ES-I3 (cell line): ENCODE results near the gene INTS14.

Source experiments
- H3K36me3 ChIP-seq: 2 replicates; pipeline ENCODE4 v1.6.1; 2013; ENCODE audit warnings: mild to moderate bottlenecking, low read length, control low read depth, moderate library complexity; ENCODE audit not compliant: insufficient read depth
- H3K4me1 ChIP-seq: 2 replicates; pipeline ENCODE4 v1.6.1; 2013; ENCODE audit warnings: mild to moderate bottlenecking, control low read depth, low read length; ENCODE audit not compliant: insufficient read depth
- H3K9ac ChIP-seq: 2 replicates; pipeline ENCODE4 v1.6.1; 2013; ENCODE audit warnings: low read depth, mild to moderate bottlenecking, low read length, moderate library complexity
- H3K9me3 ChIP-seq: 2 replicates; pipeline ENCODE4 v1.6.1; 2013; ENCODE audit warnings: mild to moderate bottlenecking, low read length, moderate library complexity; ENCODE audit not compliant: control insufficient read depth, insufficient read depth

INTS14 gene

DNA sequence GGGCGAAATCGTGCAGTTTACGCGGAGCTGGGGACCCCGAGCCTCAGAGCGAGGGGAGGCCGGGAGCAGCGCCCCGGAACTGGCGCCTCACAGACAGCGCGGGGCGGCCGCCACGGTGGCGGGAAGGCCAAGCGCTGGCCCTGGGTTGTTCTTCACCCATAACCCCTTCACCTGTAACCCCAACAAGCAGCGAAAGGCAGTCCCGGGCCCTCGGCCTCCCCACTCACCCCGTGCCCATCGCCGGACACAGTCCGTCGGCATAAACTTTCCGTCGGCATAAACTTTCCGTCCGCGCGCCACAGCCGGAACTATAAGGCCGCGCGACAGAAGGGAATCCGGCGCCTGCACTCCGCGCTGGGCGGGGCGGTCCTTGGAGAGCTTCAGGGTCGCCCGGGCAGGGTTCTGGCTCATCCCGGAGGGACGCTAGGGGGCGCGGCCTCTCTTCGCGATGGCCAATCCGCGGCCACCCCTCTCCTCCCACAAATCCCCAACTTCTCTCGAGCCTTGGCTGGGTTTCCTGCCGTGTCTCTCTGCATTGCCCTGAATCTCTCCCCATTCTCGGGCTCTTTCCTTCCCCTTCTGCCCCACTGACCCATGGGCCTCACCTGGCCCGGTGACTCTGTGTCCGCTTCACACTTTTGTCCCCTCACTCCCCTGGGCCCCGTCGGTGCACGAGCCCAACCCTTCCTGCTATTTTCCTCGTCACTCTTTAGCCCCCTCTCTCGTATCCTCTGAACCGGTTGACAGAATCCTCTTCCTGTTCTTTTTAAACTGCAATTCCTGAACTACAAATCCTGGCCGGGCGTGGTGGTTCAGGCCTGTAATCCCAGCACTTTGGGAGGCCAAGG, at the start of gene INTS14:
Gene INTS14, minus strand, starts transcription at position 261 of the 848 bp plus-strand sequence. CDS start 3,751 bp downstream, outside the sequence.
- Histone ChIP-seq H3K36me3 (no peaks in the 10 kb centered on the region), H3K9me3 (no peaks in the 10 kb centered on the region), H3K9ac (peak within 1 kb of the TSS; percentile 95), H3K4me1 (peaks cover 15% of the 10 kb centered on the region)

DNA sequence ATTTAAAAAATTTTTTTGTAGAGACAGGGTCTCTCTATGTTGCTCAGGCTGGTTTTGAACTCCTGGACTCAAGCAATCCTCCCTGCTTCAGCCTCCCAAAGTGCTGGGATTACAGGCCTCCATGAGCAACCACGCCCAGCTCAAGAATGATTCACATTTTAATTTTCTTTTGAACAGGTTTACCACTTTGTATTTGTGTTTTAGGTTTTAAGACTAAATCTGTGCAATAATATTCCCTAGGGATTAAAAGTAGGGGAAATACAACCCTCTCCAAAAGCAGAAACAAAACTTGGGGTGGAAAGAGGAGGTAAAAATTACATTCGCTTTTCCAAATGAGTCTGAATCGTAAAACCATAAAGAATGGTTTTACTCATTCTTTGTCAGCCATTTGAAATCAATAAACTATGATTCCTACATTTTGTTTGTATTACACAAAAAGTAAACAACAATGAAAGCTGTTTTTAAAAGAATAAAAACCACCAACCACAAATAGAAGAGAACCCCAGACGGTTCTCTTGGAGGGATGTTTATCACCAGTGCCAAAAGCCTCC, 48.6 kb upstream of the INTS14 start:
- H3K36me3 ChIP-seq, result no peaks in the 10 kb centered on the region
- H3K9ac ChIP-seq, result no peak overlapping the region
- no peaks in the 10 kb centered on the region for H3K4me1 ChIP-seq
- no peaks in the 10 kb centered on the region for H3K9me3 ChIP-seq

DNA sequence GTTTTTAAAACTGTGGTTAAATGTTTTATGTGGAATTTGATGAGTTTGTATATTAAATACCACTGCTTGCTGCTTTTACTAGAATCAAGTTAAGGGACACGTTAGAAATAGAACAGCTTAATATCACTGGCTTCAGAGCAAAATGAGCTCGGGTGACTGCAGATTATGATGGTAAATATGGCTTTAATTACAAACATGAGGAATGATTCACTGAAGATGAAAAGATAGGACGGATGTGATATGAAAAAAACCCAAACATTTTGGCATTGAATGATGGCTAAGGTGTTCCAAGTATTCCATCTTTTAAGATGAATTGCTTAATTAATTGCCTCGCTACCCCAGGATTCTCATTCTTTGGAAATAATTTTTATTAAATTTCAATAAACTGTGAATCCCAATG, 44.5 kb upstream of the INTS14 start:
- Histone ChIP-seq H3K4me1 (no peaks in the 10 kb centered on the region), H3K9ac (no peak overlapping the region), H3K36me3 (no peaks in the 10 kb centered on the region), H3K9me3 (no peaks in the 10 kb centered on the region)

DNA sequence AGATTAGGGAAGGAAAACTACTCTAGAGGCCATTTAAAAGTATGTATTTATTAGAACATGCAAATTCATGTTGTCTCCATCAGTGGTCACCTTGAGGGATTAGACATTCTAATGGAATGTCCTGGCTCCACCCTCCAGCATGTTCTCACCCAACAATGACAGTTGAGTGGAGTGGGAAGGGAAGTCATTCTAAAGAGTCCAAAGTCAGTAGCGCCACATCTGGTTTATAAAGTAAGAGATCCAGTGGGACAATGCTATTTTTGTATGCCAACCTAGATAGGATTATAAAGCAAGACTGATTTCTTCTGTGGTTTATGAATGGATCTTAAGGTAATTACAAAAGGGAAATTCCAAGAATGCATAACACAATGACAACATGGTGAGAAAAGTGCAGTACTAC, 44.1 kb upstream of the INTS14 start:
- no peak overlapping the region for H3K9ac ChIP-seq
- no peaks in the 10 kb centered on the region for H3K4me1 ChIP-seq
- H3K36me3 ChIP-seq, result no peaks in the 10 kb centered on the region
- no peaks in the 10 kb centered on the region for H3K9me3 ChIP-seq

DNA sequence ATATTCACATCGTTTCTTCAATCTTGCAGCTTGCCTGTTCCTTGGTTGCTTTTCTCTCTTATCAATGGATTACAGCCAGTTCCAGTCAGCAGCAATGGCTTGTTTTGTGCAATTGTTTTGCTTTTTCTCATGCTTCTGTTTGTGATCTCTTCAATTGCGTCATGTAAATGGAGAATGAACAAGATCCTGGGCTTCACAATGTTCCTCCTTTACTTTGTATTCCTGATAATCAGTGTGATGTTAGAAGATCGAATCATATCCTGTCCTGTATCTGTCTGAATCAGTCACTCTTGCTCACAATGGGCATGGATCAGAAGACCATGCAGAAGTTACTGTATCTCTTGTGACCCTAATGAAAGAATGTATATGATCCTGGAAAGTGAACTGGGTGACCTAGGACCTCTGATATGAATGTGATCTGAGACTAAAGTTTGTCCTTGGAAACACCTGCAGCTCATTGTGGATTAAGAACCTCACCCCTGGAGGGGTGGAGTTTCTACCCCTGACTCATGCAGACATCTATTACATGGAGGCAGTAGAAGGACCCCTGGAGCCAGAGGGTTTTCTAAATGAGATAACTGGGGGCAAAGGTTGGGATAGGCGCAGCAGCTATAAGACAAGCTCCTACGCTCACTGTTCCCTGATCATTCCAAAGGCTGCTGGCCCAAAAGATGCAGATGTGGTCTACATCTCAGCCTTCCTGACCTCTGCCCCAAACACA, 43.0 kb upstream of the INTS14 start:
- H3K36me3 ChIP-seq, result no peaks in the 10 kb centered on the region
- H3K9ac ChIP-seq, result no peak overlapping the region
- H3K9me3 ChIP-seq, result no peaks in the 10 kb centered on the region
- no peaks in the 10 kb centered on the region for H3K4me1 ChIP-seq

DNA sequence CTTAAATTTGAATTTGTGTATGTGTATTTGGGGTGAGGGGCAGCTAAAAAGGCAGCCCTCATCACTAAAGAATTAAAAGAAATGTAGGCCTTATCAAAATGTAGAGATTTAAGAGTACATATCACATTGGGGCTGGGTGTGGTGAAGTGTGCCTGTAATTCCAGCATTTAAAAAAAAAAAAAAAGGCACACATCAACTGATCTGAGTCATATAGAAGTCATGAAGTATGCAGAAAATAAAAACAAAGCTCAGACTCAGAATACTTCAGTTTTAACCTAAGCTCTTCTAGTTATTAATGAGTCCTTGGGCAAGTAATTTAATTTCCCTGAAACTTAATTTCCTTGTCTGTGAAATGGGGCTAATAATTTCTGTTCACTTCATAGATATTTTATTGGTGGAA, 42.4 kb upstream of the INTS14 start:
- Histone ChIP-seq H3K4me1 (no peaks in the 10 kb centered on the region), H3K9me3 (no peaks in the 10 kb centered on the region), H3K9ac (no peak overlapping the region), H3K36me3 (no peaks in the 10 kb centered on the region)

DNA sequence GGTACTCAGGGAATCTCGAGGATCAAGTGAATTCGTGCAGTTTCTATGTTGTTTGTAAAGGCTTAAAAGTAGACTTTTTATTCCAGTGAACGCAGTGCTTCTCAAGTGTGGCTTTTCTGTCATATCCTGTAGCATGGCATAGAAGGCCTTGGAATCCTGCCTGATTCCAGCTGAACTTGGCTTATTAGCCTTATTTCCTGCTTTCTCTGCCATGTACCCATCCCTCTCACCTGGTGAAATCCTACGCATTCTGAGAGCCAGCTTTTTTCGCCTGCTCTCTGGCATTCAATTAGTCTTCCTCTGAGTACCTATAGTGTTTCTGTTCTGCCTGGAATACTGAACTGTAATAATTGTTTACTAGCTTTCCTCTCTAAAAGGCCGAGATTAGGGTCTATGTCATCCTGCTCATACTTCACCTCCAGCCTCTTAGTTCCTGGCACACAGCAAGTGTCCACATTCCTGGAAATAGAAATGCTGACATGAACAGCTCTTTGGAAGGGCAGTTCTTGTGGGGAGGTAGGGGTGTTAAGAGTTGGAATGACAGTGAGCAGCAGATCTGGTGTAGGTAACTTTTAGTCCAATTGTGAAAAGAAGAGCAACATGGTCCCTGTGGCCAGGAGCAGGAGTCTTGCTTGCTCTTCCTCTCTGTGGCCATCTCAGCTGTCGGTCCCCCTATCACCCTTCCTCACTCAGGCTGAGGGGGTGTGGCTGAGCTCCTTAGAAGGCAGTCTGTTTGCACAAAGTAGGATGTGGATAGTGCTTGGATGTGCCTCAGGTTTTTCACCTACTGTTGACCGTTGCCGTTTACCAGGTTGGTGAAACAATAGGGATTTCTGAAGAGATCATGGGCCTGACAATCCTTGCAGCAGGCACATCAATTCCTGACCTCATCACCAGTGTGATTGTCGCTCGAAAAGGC, 41.2 kb upstream of the INTS14 start:
- no peaks in the 10 kb centered on the region for H3K36me3 ChIP-seq
- H3K9ac ChIP-seq, result no peak overlapping the region
- H3K4me1 ChIP-seq, result no peaks in the 10 kb centered on the region
- no peaks in the 10 kb centered on the region for H3K9me3 ChIP-seq

DNA sequence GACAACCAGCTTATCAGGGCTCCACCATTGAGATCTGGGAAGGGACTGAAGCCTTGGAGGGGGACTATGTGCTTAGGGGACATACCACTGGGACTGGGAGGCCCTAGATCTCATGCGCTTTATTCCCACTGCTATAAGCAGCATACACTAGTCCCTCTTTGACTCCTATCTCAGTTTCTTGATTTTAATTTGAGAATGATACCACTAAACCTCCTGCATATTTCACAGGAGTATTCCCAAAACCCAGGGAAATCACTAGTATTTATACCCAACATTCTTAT, 40.1 kb upstream of the INTS14 start:
- no peaks in the 10 kb centered on the region for H3K9me3 ChIP-seq
- H3K36me3 ChIP-seq, result no peaks in the 10 kb centered on the region
- no peaks in the 10 kb centered on the region for H3K4me1 ChIP-seq
- no peak overlapping the region for H3K9ac ChIP-seq

DNA sequence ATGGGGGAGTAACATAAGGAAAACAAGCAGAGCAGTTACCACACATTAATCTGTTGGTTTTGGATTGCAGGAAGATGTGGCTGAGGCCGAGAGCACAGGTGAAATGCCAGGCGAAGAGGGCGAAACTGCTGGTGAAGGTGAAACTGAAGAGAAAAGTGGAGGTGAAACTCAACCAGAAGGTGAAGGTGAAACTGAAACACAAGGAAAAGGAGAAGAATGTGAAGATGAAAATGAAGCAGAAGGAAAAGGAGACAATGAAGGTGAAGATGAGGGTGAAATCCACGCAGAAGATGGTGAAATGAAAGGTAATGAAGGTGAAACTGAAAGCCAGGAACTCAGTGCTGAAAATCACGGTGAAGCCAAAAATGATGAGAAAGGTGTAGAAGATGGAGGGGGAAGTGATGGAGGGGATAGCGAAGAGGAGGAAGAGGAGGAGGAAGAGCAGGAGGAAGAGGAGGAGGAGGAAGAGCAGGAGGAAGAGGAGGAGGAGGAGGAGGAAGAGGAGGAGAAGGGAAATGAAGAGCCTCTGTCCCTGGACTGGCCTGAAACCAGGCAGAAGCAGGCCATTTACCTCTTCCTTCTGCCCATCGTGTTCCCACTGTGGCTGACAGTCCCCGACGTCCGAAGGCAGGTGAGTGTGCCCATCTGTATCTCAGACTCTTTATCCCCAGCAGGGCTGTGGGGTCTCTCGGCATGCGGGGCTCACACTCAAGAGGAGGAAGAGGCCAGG, 39.5 kb upstream of the INTS14 start:
- Histone ChIP-seq H3K9me3 (no peaks in the 10 kb centered on the region), H3K36me3 (no peaks in the 10 kb centered on the region; the same call in 1 of the 2 replicates), H3K9ac (no peak overlapping the region), H3K4me1 (no peaks in the 10 kb centered on the region)

DNA sequence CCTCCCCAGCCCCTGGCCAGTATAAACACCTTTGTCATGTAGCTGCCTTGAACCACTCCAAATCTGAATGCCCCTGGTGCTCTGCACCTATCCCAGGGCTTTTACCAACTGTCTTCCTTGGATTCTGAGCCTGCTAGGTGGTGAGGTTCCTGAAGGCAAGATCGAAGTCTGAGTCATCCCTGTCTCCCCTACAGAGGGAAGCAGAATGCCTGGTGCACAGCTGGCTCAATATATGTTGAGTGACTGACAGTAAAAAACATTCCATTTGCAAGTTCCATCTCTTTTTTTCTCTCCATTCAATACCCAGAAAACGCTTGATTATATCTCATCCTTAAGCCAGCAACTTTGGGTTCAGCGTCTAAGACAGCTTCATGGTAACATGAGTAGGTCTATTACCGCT, 35.6 kb upstream of the INTS14 start:
- H3K9ac ChIP-seq, result no peak overlapping the region
- H3K4me1 ChIP-seq, result no peaks in the 10 kb centered on the region
- no peaks in the 10 kb centered on the region for H3K9me3 ChIP-seq
- H3K36me3 ChIP-seq, result no peaks in the 10 kb centered on the region; the same call in 1 of the 2 replicates

DNA sequence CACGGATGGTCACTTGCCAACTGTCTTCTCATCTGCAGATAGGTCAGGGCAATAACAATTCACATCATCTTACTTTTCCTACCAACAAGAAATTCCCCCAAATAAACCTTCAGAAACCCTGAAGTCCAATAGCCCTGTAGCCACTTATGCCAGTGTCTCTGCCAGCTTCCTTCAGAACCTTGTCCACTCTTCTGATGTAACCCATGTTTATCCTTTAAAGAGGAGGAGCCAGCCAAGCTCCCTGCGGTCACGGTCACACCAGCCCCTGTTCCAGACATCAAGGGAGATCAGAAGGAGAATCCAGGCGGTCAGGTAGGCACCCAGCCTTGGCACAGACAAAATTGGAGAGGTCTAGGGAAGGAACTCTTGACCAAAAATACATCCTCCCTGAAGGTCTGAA, 34.5 kb upstream of the INTS14 start:
- no peak overlapping the region for H3K9ac ChIP-seq
- H3K36me3 ChIP-seq, result no peaks in the 10 kb centered on the region; the same call in 1 of the 2 replicates
- no peaks in the 10 kb centered on the region for H3K4me1 ChIP-seq
- H3K9me3 ChIP-seq, result no peaks in the 10 kb centered on the region

DNA sequence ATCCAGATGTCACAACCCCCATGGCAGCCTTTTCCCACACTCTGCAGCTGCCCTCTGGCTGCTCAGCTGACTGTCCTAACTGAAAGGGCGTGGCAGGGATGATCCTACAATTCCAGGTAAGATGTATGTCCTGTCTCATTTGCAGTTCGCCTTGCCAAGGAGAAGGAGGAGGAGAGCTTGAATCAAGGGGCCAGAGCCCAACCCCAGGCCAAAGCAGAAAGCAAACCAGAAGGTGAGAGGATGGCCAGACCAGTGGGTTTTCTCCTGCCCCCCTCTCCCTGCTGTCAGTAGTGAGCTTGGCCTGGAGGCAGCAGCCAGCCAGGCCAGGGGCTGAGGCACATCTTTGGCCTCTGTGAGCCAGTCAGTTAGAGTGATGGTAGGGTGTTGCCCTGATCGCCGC, 33.4 kb upstream of the INTS14 start:
- Histone ChIP-seq H3K9me3 (no peaks in the 10 kb centered on the region), H3K4me1 (no peaks in the 10 kb centered on the region), H3K9ac (no peak overlapping the region), H3K36me3 (no peaks in the 10 kb centered on the region; the same call in 1 of the 2 replicates)

DNA sequence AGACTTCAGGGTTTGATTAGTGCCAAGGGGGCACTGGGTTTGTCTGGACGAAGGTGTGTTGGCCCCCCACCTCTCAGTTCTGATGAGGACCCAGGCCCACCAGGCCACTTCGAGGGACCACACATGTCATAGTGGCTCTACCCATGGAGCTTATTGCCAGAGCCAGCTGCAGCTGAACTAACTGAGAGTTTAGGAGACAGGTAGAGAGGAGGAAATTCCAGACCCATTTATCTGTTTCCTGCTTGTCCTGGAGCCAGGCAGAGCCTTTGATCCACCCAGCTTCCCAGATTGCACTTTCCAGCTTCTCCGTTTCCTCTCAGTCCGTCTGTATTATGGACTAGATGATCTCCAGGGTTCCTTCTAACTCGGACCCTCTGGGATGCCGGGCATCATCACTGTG, 31.7 kb upstream of the INTS14 start:
- Histone ChIP-seq H3K9ac (no peak overlapping the region), H3K4me1 (peaks cover 4% of the 10 kb centered on the region; the same call in 1 of the 2 replicates), H3K36me3 (no peaks in the 10 kb centered on the region; the same call in 1 of the 2 replicates), H3K9me3 (no peaks in the 10 kb centered on the region)
